NCI-H226 (cell line): Measurements from ENCODE around the gene GATA3.

Experiments used
- DNase-seq: peaks from one replicate; pipeline ENCODE4 v3.0.0-alpha.2; 2015

GATA3 gene

DNA sequence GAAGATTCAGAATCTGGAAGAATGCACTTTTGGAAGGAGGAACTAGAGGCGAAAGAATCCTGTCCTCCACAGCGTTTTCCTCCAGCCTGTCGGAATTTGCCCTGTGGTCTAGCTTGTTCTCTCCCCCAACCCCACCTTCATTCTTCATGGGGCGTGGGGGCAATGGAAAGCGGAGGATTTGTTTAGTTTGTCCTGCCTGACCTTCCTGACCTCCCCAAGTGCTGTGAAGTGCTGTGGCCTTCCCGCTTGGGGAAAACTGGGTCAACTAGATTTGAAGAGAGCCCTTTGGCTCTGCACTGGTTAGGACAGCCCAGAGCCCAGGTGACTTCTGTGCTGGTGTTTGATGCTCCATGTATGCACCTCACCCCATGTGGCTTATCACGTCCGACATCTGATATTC lies 49.1 kb downstream of the GATA3 start:
- DNase-seq: no peak

DNA sequence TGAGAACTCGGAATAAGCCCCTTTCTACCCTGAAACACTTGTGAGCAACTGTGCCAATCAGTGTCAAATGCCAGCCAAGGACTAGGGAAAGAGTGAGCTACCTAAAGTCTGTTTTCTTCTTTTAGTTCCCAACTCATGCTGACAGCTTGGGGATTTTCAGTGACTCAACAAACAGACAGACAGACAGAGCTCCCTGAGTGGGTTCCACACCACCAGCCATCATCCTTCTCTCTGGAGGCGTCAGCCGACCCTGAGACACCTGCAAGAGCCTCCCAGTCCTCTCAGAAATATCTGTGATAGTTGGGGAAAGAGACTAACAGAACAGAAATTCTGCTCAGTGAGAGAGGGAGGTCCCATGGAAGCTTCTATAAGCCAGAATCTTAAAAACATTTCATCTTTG lies 49.5 kb downstream of the GATA3 start:
- DNase-seq: no peak

DNA sequence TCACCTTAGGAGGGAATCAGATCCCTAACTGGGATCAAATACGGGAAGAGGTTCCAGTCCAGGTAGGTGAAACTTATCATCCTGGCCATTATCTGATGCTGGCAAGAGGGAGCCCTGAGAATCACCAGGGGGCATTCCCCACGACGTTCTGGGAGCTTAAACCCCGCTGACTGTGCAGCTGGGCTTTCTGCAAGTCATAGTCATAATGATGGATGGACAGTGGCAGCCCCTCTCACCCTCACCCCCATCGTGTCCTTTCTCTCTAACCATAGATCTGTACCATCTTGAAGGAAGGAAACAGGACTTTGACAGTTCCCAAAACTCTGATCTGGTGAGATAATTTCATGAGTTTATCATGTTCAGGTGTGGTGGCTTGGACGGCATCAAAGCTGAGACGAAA lies 50.2 kb downstream of the GATA3 start:
- no peak for DNase-seq

DNA sequence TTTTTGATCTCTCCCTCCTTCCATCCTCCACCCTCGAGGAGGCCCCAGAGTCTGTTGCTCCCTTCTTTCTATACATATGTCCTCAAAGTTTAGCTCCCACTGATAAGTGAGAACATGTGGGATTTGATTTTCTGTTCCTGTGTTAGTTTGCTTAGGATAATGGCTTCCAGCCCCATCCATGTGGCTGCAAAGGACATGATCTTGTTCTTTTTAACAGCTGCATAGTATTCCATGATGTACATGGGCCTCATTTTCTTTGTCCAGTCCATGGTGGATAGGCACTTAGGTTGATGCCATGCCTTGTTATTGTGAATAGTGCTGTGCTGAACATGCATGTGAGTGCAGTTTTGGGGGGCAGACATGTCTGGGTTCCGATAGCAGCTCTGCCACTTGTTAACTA lies 51.4 kb downstream of the GATA3 start:
- no peak for DNase-seq

DNA sequence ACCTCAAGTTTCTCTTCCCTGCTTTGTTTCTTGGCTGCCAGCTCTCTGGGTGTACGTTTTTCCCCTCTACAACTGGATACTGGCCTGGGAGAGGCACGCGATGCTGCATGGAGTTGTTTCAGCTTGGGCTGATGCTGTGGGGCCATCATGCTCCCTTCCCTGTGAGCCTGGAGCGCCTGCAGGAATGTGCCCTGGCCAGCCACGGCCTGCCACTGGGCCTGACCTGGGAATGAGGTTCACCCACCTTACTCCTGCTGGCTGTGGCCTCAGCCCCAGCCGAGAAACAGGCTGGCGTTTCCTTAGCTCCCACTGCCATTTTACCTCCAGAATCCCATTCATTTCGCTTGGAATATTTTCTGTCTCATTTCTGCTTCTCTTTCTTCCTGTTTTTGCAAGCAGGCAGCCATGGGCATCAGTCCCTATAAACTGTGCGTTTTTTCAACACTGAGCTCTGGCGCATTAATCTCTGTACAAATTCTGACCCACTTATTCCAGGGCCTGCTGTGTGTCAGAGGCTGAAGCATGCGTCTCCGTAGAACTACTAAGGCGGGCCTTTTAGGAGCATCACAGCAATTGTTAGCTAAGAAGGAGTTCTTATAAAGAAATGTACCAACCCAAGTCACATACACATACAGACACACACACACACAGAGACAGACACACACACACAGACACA lies 57.9 kb downstream of the GATA3 start:
- DNase-seq: no peak

DNA sequence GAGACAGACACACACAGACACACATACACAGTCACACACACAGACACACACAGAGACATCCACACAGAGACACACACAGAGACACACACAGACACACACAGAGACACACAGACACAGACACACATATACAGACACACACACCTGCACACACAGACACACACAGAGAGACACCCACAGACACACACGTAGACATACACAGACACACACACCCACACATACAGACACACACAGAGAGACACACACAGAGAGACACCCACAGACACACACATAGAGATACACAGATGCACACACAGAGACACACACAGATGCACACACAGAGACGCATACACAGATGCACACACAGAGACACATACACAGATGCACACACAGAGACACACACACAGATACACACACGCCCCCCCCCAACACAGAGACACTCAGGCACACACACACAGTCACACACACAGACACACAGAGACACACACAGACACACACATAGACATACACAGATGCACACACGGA lies 58.5 kb downstream of the GATA3 start:
- DNase-seq: no peak

DNA sequence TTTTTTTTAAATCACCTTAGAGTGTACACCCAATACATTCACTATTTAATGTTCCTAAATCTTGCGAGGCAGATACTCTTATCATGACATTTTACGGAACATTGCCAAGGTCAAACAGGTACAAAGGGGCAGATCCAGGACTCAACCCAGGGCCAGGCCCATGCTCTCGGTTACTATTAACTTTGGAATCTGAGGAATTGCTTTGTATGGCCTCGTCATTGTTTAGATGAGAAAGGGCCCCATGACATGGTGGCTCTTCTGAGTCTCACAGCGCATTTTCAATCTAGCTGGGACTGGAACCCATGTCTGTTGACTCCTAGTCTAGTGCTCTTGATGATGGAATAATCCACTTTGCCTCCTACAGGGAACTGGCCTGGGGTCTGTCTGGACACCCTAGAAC lies 59.1 kb downstream of the GATA3 start:
- no peak for DNase-seq

DNA sequence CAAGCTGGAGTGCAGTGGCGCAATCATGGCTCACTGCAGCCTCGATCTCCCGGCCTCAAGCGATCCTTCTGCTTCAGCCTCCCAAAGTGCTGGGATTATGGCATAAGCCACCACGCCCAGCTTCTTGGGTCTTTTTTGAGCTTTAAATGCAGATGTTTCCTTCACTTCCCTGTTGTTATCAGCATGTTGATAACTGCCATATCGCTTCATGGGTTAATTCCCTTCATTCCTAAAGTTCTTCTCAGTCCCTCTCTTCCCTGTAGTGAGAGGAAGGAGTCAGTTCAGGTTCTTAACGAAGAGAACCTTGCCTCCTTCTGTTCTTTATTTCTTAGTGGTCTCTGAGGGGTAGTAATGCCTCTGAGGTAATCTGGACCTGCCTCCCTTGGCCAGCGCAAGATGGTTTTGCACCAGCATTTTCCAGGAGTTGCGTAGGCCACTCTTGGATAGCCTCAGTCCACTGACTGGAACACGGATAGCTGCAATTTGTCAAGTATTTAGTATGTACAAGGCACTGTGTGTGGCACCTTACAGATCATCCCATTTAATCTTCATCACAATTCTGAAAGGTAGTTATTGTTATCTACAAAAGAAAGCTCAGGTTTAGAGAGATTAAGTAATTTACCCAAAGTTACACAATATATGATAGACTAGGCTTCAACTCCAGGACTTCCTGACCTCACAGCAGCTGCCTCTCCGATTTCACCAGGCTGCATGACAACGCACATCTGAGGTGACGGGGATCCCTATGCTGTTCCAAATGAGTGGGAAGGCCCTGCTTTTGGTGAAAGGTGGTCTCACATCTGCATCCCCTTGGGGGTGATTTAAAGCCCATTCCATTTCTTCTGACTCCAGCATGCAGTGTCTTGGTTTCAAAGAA lies 60.5 kb downstream of the GATA3 start:
- no peak for DNase-seq

DNA sequence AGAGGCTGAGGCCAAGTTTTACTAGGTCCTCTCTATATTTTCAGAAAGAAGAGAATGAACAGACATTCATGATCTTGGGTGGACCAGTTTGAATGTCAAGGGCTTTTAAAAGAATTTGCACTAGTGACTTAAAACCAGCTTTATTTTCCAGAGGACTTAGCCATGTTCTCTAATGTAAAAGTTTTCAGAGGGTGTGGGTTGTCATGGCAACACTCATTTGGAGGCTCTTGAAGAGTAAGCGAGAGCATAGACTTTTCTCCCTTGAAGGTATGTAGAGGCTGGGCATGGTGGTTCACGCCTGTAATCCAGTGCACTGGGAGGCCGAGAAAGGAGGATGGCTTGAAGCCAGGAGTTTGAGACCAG lies 61.1 kb downstream of the GATA3 start:
- no peak for DNase-seq

DNA sequence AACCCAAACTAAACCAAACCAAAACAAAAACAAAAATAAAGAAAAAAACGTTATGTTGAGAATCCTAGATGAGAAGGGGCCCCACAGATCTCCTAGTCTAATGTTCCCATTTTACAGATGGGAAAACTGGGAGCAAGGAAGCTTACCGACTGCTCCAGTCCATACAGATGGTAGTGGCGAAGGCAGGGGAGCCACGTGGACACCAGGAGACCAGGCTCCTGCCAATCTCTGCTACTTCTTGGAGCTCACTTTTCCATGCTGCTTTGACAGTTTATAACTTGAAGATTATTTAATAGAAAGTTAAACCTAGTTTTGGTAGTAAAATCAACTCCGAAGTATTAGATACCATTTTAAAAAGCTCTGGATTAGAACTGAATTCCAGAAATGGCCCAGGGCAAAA lies 62.0 kb downstream of the GATA3 start:
- no peak for DNase-seq

DNA sequence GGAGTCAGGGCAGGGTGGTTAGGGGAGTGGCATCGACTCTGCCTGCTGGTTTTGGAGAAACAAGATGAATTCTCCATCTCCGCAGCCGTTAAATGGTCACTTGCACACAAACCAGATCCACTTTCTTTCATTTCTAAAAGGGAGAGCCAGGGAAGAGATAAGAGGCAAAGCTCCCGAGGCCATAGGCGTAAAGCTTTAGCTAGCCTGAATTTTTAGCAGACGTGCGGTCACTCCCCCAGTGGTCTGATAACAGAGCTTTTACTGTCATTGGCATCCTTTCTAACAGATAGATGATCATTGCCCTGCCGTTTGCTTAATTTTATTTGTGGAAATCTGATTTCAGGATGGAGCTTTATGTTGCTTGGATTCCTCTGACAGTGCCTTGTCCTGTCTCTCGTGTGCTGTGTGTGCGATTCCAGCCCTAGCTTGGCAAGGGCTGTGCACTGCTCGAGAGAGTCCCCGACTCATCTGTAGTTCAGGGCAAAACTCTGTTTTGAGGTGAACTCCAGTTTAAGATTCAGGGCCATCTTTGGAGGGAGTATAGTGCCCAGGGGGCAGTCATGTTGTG lies 62.5 kb downstream of the GATA3 start:
- DNase-seq: no peak

DNA sequence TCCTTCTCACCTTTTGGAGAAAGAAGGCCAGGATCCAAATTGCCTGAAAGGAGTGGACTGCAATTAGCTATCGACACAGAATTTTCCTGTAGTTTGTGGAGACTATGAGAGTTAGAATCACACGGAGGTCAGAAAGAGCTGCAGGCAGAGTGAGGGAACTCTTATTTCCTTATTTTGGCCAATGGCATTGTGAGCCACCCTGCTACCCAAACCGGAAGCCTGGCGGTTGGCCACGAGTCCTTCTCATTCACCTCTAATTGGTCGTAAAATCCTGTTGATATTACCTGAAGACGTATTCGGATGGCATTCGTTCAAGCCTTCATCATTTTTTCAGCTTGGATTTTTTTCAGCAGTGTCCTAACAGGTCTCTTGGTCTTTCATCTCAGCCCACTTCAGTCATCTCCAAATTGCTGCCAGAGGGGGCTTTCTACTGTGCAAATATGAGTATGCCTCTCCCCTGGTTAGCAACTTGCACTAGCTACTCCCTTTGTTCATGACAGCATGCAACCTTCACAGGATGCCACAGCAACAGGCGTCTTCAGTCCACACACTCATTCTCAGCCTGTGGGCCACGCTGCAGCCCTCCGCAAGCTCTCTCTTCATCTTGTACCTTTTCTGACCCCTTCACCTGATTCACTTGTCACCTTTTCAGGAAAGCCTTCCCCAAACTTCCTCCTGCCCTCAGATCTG lies 66.9 kb downstream of the GATA3 start:
- DNase-seq: no peak

DNA sequence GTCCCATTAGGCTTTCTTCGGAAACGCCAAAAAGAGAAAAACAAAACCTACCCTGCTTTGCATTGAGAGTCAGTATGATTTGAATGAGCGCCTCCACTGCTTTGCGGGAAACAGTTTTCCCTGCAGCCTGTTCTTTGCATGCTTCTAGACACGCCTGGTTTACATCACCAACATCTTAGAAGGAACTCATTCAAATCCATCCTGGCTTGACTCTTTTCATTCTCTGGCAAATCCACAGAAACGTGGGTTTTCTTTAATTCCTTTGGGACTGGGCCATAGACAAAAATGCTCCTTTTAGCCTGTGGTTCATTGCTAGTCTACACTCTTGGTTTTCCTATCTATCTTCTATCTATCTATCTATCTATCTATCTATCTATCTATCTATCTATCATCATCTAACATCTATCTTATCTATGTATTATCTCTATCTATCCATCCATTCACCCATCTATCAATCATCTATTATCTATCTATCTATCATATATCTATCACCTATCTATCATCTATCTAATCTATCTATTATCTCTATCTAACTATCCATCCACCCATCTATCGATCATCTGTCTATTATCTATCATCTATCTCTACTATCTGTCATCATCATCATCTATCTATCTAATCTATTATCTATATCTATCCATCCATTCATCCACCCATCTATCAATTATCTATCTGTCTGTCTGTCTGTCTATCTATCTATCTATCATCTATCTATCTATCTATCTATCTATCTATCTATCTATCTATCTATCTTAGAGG lies 68.3 kb downstream of the GATA3 start:
- DNase-seq: no peak

DNA sequence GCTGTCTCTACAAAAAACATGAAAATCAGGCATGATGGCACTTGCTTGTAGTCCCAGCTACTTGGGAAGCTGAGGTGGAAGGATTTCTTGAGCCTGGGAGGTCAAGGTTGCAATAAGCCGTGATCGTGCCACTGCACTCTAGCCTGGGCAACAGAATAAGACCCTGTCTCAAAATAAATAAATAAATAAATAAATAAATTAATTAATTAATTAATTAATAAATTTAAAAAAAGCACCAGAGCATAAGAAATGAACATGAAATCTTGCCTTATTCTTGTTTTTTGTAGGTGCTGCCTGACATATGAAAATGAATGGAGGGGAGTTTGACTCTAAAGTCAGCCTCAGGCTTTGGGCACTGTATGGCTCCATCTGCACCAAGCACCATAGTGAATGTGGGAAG lies 69.9 kb downstream of the GATA3 start:
- DNase-seq: no peak
